Limb (tissue), 2 donors: Measurements from ENCODE around the gene TTC22.
A peak's percentile ranks its signal among the peaks of the same experiment; 100 is the strongest.
"Not testable (repeated sequence)": the region's sequence is repeated elsewhere in the genome, so short reads cannot be mapped to it uniquely, and the experiment has no call there.

ENCODE experiments used
- DNase-seq, 2 donors: peaks; one replicate each; pipeline ENCODE4 v3.0.0-alpha.2; 2016; ENCODE audit errors: extremely low spot score in 2 of 2

TTC22 gene

DNA sequence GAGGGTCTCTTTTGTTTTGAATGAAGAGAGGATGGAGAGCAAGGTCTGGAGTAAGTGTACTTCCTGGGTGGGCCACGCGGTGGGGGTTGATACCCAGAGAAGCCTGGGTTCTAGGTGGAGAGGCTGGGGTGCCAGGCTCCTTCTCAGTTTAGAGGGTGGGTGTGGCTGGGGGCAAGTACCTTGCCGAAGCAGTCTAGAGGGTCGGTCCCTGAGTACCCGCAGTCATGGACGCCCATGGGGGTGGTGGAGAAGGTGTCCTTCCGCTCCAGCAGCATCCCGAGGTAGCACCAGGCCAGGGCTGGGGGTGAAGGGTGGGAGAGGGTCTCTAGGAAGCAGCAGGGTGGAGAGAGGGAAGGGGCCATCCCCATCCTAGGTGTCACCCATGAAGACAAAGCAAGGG is 14.3 kb downstream of the TTC22 start:
- no peak for DNase-seq

GRCh38 chr1:54784066-54784465 is 17.1 kb downstream of the TTC22 start:
- DNase-seq = no peak

DNA sequence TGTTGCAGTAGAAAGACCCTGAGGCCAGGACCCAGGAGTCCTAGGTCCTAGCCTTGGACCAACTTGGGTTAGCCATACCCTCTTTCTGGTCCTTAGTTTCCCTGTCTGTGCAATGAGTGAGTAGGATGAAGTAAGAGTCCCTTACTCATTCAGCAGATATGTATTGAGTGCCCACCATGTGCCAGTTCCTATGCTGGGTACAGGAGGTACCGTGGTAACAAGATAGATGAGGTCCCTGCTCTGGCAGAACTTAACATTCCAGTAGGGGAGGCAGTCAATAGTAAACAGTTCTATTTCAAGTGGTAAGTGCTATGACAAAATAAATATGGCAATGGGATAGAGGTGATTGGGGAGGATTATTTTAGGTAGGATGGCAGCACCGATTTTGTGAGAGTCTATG is 18.5 kb downstream of the TTC22 start:
- no peak for DNase-seq

DNA sequence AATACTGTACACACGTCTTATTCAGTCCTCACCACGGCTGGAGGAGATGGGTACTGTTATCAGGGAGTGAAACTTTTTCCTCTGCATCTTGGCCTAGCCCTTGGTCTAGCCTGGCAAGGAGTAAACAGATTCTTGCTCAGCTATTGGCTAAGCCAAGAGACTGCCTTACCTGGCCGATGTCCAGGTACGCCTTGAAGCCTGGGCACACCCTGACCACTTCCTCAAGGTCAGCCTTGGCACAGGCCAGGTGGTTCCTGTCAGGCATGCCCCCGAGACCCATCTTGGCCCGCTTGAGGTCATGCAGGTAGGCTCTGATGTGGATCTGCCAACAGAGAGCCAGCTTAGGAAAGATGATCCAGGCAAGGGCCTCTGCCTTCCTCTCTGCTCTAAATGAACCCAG is 19.0 kb downstream of the TTC22 start:
- DNase-seq = no peak

GRCh38 chr1:54781023-54781723 is 19.9 kb downstream of the TTC22 start:
- no peak for DNase-seq

GRCh38 chr1:54777431-54777830 is 23.7 kb downstream of the TTC22 start:
- no peak for DNase-seq

DNA sequence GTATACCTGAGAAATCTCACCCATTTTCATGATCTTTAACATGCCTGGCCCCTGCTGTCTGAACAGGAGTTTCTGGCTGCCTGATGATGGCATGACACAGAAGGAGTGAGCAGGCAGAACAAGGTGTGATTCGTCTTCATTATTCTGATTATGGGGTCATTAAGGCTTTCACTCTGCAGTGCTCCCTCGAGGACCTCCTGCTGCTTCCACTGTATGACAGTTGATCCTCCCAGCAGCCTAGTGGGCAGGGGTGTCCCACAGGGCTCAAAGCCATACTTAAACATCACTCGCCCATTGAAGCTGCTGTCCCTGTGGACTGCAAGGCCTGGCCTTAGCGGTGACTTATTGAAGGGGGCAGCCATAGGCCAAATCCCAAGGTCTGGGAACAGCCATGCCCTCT is 24.1 kb downstream of the TTC22 start:
- no peak for DNase-seq

DNA sequence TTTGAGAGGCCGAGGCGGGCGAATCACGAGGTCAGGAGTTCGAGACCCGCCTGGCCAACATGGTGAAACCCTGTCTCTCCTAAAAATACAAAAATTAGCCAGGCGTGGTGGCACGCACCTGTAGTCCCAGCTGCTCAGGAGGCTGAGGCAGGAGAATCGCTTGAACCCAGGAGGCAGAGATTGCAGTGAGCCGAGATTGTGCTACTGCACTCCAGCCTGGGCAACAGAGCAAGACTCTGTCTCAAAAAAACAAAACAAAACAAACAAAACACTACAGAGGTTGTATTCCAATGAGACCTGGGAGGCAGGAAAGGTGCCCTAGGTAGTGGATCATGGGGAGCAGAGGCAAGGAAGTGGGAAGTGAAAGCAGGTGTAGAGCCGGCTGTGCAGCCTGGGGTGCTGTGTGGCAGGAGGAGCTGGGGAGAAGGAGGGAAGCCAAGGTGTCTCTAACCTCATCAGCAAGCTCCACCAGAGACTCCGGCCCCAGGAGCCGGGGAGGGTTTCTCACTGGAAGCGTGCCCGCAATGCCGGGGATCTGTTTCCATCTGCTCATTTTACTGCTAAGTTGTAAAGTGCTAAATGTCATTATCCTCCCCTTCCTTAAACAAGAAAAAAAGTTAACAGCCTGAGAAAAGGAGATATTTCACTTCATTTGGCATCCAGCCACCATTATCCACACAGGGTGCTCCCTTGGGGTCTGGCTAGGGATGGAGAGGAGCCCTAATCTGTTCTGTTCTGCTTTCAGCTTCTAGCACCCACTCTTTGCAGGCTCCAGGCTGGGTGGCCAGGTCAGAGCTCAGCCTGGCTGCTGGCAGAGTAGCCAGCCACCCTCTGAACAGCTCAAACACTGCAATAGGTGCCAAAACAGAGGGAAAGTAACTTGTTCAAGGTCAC is 25.0 kb downstream of the TTC22 start:
- not testable (repeated sequence) for DNase-seq

GRCh38 chr1:54774820-54775498 is 26.2 kb downstream of the TTC22 start:
- peak in 1 of 2 donors; percentile 55 for DNase-seq

GRCh38 chr1:54772951-54773350 is 28.2 kb downstream of the TTC22 start:
- no peak for DNase-seq

- no peak for DNase-seq
Measured at GRCh38 chr1:54768093-54768492, 33.0 kb downstream of the TTC22 start.

GRCh38 chr1:54767526-54767925 is 33.6 kb downstream of the TTC22 start:
- no peak for DNase-seq

- DNase-seq = no peak
Measured at GRCh38 chr1:54766726-54767125, 34.4 kb downstream of the TTC22 start.

DNA sequence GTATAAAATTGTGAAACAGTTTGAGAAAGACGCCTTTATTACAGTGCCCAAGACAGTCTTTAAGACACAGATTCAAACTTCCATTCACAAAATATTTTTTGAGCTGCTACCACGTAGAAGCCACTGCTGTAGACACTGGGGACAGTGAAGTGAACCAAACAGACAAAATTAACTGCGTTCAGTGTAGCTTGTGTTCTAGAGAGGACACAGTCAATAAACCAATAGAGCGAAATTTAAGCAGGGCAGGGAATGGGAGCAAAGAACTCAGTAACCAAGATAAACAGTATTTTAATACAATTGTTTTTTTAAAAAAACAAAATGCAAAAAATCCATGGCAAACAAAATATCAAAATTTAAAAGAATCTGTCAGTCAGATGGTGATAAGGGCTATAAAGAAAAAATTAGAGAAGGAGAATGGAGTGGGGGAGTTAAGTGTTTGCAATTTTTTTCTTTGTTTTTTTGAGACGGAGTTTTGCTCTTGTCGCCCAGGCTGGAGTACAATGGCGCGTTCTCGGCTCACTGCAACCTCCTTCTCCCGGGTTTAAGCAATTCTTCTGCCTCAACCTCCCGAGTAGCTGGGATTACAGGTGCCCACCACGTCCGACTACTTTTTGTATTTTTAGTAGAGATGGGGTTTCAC is 36.1 kb downstream of the TTC22 start:
- DNase-seq = no peak

- DNase-seq = peak; percentile 98 to 100
Measured at GRCh38 chr1:54764133-54764921, 36.8 kb downstream of the TTC22 start, which contains the start of gene PARS2. TSS of gene PARS2 (minus strand) at chr1:54764523. CDS start at chr1:54759161, 5,362 bp downstream.

GRCh38 chr1:54763816-54764132 is 37.3 kb downstream of the TTC22 start:
- DNase-seq = no peak

DNA sequence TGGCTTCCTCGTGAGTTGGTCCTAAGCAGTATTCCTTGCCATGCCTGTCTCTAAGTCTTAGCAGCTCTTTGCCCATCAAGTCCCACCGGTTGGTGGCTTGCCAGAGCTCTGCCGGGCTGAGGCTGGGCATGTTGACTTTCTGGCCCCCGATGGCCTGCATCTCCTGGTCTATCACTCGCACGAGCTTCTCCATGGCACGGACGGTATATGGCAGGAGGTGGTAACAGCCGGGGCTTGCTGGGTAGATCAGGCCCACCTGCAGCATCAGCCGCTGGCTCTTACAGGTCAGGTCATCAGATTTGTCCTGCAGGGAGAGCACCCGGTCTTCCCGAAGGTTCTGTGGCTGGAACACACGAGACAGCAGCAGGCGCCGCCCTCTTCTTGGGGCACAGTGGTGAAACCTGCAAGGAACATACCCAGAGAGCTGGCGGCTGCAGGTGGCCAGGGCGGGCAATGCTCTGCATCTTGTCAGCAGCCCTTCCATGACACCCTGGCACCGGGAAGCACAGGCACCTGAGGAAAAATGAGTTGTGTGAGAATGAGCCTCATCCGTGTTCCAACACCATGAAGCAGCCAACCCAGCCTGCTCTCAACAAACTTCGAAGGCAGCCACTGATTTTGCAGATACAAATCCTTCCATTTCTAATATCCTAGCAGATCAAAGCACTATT is 42.3 kb downstream of the TTC22 start:
- no peak for DNase-seq

- DNase-seq = no peak
Measured at GRCh38 chr1:54757833-54758232, 43.3 kb downstream of the TTC22 start.

GRCh38 chr1:54754486-54755285 is 46.4 kb downstream of the TTC22 start:
- DNase-seq = no peak

DNA sequence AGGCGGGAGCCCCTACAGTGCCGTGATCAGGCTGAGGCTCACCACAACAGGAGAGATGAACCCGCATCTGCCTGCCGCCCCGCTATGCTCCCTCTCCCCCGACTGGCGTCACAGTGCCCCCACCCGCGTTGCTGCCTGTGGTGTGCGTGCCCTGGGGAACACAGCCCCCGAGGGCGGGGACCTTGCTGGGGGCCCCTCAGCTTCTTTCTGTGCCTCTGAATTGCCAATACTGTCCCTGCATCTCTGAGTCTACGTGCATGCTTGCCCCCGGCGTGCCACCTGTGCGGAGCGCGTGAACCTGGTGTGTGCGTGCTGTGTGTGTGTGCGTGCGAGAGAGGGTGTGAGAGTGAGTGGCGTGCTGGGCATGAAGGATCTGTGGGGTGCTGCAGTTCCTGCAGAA is 47.1 kb downstream of the TTC22 start:
- no peak for DNase-seq
